GM10266 (cell line): ENCODE data around the gene CDH8.

Experiments used
- DNase-seq: peaks from one replicate; pipeline ENCODE4 v3.0.0; 2012; ENCODE audit errors: extremely low spot score
- TF ChIP-seq, protein P1 (sequence below): IDR thresholded peaks from 2 replicates; pipeline ENCODE4 v1.5.1; 2012; ENCODE audit warnings: mild to moderate bottlenecking, low read depth; ENCODE audit not compliant: control insufficient read depth, insufficient read depth; ENCODE audit errors: missing control alignments

The CDH8 gene

DNA sequence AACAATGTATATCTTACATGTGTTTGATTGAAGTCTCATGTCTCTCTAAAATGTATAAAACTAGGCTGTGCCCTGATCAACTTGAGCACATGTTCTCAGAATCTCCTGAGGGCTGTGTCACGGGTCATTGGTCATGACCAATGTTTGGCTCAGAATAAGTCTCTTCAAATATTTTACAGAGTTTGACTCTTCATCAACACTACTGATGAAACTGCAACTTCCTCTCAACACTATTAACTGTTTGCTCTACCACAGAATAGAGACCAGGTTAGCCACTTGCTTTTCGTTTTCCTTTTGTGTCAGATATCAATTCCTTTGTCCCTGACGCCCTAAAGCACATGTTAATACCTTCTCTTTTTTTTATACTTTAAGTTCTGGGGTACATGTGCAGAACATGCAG, 358.1 kb downstream of the CDH8 start:
- DNase-seq: no peak
- TF ChIP-seq, protein P1, sequence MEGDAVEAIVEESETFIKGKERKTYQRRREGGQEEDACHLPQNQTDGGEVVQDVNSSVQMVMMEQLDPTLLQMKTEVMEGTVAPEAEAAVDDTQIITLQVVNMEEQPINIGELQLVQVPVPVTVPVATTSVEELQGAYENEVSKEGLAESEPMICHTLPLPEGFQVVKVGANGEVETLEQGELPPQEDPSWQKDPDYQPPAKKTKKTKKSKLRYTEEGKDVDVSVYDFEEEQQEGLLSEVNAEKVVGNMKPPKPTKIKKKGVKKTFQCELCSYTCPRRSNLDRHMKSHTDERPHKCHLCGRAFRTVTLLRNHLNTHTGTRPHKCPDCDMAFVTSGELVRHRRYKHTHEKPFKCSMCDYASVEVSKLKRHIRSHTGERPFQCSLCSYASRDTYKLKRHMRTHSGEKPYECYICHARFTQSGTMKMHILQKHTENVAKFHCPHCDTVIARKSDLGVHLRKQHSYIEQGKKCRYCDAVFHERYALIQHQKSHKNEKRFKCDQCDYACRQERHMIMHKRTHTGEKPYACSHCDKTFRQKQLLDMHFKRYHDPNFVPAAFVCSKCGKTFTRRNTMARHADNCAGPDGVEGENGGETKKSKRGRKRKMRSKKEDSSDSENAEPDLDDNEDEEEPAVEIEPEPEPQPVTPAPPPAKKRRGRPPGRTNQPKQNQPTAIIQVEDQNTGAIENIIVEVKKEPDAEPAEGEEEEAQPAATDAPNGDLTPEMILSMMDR: no peak

DNA sequence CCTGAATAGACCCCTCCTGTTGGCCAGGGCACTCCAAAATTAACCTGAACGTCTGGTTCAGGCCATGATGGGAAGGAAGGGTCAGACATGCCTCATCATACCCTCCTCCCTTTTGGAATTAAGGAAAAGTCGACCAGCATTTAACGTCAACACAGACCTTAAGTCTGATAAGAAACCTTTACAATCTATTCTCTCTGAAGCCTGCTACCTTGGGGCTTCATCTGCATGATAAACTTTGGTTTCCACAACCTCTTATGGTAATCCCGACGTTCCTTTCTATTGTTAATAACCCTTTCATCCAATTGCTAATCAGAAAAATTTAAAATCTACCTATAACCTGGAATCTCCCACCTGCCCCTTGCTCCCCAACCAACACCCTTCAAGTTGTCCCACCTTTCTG, 358.5 kb downstream of the CDH8 start:
- TF ChIP-seq, protein P1: no peak
- DNase-seq: no peak

DNA sequence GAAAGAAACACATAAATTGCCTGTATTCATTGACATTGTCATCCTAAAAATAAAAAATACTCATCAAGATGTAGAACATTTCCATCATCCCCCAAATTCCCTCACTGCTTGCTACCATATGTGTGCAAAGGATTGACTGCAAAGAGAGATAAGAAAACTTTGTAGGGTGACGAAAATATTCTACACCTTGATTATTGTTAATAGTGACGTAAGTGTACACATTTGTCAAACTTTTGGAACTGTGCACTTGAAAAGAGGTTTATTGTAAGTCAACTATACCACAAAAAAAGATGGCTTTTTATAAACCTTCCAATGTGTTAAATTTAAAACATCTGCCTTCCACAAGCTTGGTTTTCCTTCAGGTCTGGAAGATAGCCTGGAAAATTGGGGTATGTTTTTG, 359.5 kb downstream of the CDH8 start:
- no peak for DNase-seq
- TF ChIP-seq, protein P1: no peak

DNA sequence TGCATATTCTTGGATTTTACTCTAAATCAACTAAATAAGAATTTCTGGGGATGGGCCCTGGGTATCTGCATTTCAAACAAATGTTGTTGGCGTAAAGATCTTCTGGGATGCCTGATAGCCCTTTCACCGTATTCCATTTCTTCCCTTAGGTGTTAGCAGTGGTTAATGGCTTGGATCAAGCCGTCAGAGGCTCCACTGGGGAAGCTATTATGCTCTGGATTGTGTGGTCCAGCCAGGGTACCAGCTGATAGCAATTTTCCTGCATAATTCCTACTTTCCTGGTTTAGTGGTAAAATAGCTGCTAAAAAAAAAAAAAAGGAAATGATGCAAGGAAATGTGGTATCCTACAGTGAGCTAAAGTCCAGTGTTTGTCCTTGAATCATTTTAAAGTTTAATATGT, 365.1 kb downstream of the CDH8 start:
- no peak for DNase-seq
- TF ChIP-seq, protein P1: no peak

DNA sequence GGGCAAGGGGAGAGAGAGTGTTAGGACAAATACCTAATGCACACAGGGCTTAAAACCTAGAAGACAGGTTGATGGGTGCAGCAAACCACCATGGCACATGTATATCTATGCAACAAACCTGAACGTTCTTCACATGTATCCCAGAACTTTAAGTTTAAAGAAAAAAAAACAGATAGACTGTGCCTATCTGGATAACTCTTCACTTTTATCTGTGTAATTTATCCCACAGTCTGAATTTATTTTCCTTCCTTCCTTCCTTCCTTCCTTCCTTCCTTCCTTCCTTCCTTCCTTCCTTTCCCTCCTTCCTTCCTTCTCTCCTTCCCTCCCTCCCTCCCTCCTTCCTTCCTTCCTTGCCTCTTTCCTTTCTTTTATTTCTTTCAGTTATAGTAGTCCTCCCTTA, 370.7 kb downstream of the CDH8 start:
- no peak for DNase-seq
- TF ChIP-seq, protein P1: no peak

DNA sequence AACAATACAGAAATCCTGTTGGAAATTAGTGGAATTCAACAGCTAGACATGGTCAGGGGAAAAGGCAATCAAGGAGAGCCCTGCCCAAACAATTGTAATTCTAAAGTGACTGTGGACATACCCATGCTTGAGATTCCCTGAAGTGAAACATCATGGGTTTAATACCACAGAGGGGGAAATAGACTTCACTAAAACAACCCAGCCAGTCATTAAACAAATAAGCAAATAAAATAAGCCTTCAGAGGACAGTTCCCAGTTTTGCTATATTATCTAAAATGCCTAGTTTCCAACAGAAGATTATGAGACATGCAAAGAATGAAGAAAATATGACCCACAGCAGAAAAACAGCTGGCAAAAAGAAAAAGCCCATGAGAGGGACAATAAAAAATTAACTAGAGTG, 376.3 kb downstream of the CDH8 start:
- TF ChIP-seq, protein P1: no peak
- no peak for DNase-seq

DNA sequence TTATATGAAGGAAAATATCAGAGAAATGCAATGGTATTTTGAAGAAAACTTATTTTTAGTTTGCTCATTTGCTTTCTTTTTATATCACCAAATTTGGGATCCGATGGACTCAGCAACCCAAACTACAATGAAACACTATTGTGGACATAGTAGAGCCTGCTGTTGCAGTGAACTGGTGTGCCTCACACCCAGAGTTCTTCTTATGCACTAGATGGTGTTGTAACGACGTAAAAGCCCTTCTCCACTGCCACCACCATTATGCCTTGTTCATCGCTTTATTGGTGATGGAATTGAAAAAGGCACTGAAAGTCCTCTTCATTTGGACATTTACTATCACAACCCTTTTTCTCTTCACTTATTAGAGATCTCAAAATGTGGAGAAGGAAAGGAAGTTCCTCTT, 381.3 kb downstream of the CDH8 start:
- no peak for DNase-seq
- TF ChIP-seq, protein P1: no peak

DNA sequence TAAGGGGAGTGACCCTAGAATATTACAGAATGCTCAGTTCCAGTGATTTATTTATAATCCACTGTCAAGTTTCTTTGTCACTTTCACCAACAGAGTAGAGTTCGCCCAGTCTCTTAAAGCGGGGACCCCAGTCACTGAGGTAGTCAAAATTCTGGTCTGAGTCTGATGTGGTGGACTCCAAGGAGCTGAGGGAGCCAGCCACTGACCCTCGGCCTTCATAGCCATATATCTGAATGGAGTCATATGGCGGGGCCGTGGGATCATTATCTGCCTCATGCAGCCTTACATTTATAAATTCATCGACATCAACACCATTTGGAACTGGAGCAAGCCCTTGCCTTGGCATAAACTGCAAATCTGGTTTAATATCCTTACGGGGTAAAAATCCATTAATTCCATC, 382.7 kb downstream of the CDH8 start:
- TF ChIP-seq, protein P1: no peak
- no peak for DNase-seq
